Measurements from ENCODE around the gene ALDH3B1. TPM values are rescaled to one million over a fixed set of nuclear protein-coding genes. Genes with fewer than 3 reads are reported as not detected.

ALDH3B1 gene
- total and polyA plus RNA-seq, 9 of the 15 experiments (the other 6 are each of a cell fraction or from before 2014, with no cell fraction given) = 0.01 to 0.35 (median 0.07) TPM; not detected in 2

DNA sequence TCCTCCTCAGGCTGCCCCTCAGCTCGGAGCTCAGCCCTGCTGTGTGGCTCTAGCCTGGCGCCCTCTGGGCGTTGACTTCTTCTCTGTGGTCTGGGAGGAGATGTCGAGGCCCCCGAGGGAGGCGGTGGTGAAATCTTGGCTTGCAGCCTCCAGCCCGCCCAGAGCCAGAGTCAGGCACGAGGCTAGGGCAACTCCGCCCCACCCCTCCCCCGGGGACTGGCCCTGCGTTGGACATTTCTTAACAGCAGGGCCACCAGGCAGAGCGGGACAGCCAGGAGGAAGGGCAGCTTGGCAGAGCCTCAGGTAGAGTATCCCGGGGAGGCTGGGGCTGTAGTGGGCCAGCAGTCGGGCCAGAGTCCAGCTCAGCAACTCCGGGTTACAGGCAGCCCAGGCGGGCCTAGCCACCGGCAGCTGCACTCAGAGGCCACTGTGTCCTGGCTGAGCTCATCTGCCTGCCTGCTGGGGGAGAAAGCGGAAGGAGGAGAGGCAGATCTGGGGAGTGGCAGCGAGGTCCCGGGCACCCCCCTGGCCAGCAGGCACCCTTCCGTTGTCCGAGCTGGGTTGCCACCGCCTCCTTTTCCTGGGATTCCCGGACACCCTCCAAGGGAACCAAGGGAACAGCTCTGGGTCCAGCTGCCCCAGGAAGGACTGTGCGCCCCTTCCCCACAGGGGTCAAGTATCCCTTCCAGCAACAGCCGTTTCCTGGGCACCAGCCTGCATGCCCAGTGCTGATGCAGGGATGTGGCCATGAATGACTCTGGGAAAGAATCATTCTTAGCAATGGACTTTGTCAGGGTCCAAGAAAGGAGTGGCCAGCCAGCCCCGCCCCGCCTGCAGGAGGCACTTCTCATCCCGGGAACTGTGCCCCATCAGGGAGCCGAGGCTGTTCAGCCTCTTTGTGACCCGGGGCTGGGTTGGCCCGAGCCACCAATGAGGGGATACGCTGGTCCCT is at the start of gene ALDH3B1 (continued):
- TF ChIP-seq MGA (IDR thresholded peaks at IDR 0.05) = peak; percentile 92
- TF ChIP-seq MYNN (IDR thresholded peaks at IDR 0.05) = peak; percentile 56
- TF ChIP-seq MYNN (CRISPR knock-in tag; IDR thresholded peaks at IDR 0.05) = no peak
- TF ChIP-seq RB1 (IDR thresholded peaks at IDR 0.05; ENCODE audit: low read depth) = peak; percentile 51; the same call in 1 of the 2 replicates
- peak in 1 of 2 experiments; percentile 31; a peak in 1 of 4 replicates for TF ChIP-seq SRF (CRISPR knock-in tag; IDR thresholded peaks at IDR 0.05)
- no peak for TF ChIP-seq CREM (IDR thresholded peaks at IDR 0.05; ENCODE audit: low read depth)
- no peak for TF ChIP-seq RBM15 (IDR thresholded peaks at IDR 0.05; ENCODE audit: insufficient read depth, low read length)
- peak; percentile 28; the same call in 1 of the 2 replicates for TF ChIP-seq CXXC5 (CRISPR knock-in tag; IDR thresholded peaks at IDR 0.05)
- peak; percentile 64; the same call in 1 of the 2 replicates for TF ChIP-seq MYC (IDR thresholded peaks at IDR 0.05; ENCODE audit: low read depth, low read length)
- TF ChIP-seq MYC (CRISPR knock-in tag; IDR thresholded peaks at IDR 0.05; ENCODE audit: borderline replicate concordance, low read depth) = no peak
- TF ChIP-seq, protein P1, sequence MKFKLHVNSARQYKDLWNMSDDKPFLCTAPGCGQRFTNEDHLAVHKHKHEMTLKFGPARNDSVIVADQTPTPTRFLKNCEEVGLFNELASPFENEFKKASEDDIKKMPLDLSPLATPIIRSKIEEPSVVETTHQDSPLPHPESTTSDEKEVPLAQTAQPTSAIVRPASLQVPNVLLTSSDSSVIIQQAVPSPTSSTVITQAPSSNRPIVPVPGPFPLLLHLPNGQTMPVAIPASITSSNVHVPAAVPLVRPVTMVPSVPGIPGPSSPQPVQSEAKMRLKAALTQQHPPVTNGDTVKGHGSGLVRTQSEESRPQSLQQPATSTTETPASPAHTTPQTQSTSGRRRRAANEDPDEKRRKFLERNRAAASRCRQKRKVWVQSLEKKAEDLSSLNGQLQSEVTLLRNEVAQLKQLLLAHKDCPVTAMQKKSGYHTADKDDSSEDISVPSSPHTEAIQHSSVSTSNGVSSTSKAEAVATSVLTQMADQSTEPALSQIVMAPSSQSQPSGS (CRISPR knock-in tag; IDR thresholded peaks at IDR 0.05) = no peak
- TF ChIP-seq SNRNP70 (optimal IDR thresholded peaks at IDR 0.05; ENCODE audit: low read depth, low read length) = no peak
- TF ChIP-seq ZBTB34 (CRISPR knock-in tag; IDR thresholded peaks at IDR 0.05) = no peak

Measured in K562 (cell line).